ENCODE data around the gene GALNT1. TPM values are rescaled to one million over a fixed set of nuclear protein-coding genes. Genes with fewer than 3 reads are reported as not detected.
A peak's percentile ranks its signal among the peaks of the same experiment; 100 is the strongest.

GALNT1 gene
- total and polyA plus RNA-seq, 10 of the 15 experiments (the other 5 are each of a cell fraction or from before 2014, with no cell fraction given) = 8.0 to 53.7 (median 29.9) TPM

DNA sequence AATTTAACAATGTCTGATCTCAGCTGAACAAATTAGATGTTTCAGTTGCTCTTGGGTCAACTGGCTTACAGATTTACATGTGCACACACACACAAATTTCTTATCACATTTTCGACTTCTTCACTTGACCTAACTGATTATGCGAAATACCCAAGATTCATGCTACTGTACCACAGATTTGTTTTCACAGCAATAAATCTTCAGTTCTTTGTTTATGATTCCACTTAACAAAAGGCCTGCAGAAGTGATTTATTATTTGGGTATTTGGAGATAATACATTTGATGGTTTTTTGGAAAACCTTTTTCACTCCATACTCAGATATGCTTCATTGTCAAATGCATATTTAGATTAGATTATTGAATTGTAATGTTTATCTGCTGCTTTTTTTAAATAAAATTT, 129.0 kb downstream of the GALNT1 start (continued):
- TF ChIP-seq, protein P1, sequence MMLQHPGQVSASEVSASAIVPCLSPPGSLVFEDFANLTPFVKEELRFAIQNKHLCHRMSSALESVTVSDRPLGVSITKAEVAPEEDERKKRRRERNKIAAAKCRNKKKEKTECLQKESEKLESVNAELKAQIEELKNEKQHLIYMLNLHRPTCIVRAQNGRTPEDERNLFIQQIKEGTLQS (IDR thresholded peaks at IDR 0.05; ENCODE audit: borderline replicate concordance, extremely low read depth, low read depth, low read length) = no peak
- no peak for TF ChIP-seq KLF5 (IDR thresholded peaks at IDR 0.05; ENCODE audit: partially characterized antibody)

DNA sequence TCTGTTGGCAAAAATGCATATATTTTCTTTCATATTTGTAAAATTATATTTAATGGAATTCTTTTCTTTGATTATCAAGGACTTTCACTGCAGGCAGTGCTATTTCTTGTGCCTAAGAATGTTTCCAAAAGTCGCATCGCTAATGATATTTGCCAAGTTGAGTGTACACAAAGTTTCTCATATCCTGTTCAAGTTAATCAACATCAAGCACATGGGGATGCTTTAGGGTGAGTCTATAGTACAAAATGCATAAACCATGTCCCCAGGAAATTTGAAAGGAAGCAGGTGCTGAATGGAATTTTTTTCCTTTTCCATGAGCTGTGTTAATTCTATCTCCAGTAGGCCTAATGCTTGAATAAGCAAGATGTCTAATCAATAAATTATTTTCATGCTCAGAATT, 129.7 kb downstream of the GALNT1 start:
- no TSS peak for BruUV-seq (replicated peaks)
- ChIA-PET POLR2A (no interaction called here), SMC1A (ENCODE audit: uncharacterized antibody, unreplicated experiment) (interaction anchor here (0.9 kb wide), 1 partner anchor 127 kb away, joined by 3 read pairs; no protein-coding TSS in a partner anchor), RAD21 (ENCODE audit: unreplicated experiment) (no interaction called here), CTCF (no interaction called here)
- H3K9ac ChIP-seq (ENCODE audit: control insufficient read depth, insufficient read depth, low read length) = no peak overlapping the region
- no peak for DNase-seq (ENCODE audit: low read depth, low spot score)
- H3K9me3 ChIP-seq (replicated peaks; ENCODE audit: control insufficient read depth, insufficient read depth, low read length) = no peaks in the 10 kb centered on the region
- 98% methylated on average over 2 of the region's 2 CpGs for WGBS (ENCODE audit: insufficient coverage, insufficient replicate concordance, low lambda C conversion rate, missing lambda C conversion rate)
- no peak overlapping the region for H3K4me2 ChIP-seq (ENCODE audit: control insufficient read depth, insufficient read depth)
- no peaks in the 10 kb centered on the region for H3K79me2 ChIP-seq (ENCODE audit: control insufficient read depth, insufficient read depth, low read length)
- no peaks in the 10 kb centered on the region for H3K36me3 ChIP-seq (ENCODE audit: control insufficient read depth in 2 of 2, insufficient read depth in 2 of 2, low read length in 1 of 2)
- no peak overlapping the region for H3K27ac ChIP-seq (ENCODE audit: control insufficient read depth, insufficient read depth)
- no peak overlapping the region for H3K4me3 ChIP-seq
- intact Hi-C loops (cut with micrococcal nuclease; ENCODE audit: unreplicated experiment) = no loop called here
- FAIRE-seq = peak; percentile 35
- no peaks in the 10 kb centered on the region for H3K4me1 ChIP-seq (ENCODE audit: control insufficient read depth, insufficient read depth, low read length)
- no peaks in the 10 kb centered on the region for H4K20me1 ChIP-seq (ENCODE audit: control insufficient read depth, insufficient read depth)
- no peak overlapping the region for H2AFZ ChIP-seq (ENCODE audit: control insufficient read depth, low read depth, low read length)
- TF ChIP-seq STAT1 (conservative IDR thresholded peaks at IDR 0.05) = no peak
- no peak for TF ChIP-seq NBN (IDR thresholded peaks at IDR 0.05)
- no peak for TF ChIP-seq NR2C1 (IDR thresholded peaks at IDR 0.05)
- TF ChIP-seq CEBPB (IDR thresholded peaks at IDR 0.05; ENCODE audit: borderline replicate concordance in 1 of 2, low read depth in 2 of 2, low read length in 2 of 2) = no peak
- no peak for TF ChIP-seq NFIC (IDR thresholded peaks at IDR 0.05; ENCODE audit: low read depth, low read length)
- in situ Hi-C loops (cut with MboI) = no loop called here
- no peak for ATAC-seq
- H3K27me3 ChIP-seq (replicated peaks in 1 of 2; ENCODE audit: control insufficient read depth in 2 of 2, insufficient read depth in 2 of 2, low read length in 1 of 2) = no peaks in the 10 kb centered on the region
